PC-9 (cell line): ENCODE data around the gene PNMA1. TPM values are rescaled to one million over a fixed set of nuclear protein-coding genes. Genes with fewer than 3 reads are reported as not detected.
A peak's percentile ranks its signal among the peaks of the same experiment; 100 is the strongest.

Source experiments
- BruUV-seq: library from RNA; stranded (reverse); fragments of 400-500 nt; replicated peaks from 2 replicates; lab custom pipeline; 2021; lab: Mats Ljungman, UMichigan
- CTCF ChIA-PET: fragments of 300-600 bp; sonication (Branson Sonifier 250); formaldehyde crosslinking; loops from one replicate; lab custom pipeline; 2022; ENCODE audit warnings: antibody characterized with exemption; lab: Charles Lee
- POLR2A ChIA-PET: fragments of 300-600 bp; sonication (Branson Sonifier 250); formaldehyde crosslinking; loops from one replicate; lab custom pipeline; 2022; ENCODE audit warnings: antibody characterized with exemption; ENCODE audit not compliant: unreplicated experiment; lab: Charles Lee
- DNase-seq, 2 experiments: peaks; one replicate each; pipeline versions ENCODE4 v3.0.0 to v3.0.0-alpha.2; 2015 to 2022; ENCODE audit warnings: mixed read lengths in 1 of 2
- H2AFZ ChIP-seq: fragments of 200-600 bp; sonication (generic); 2 replicates; pipeline ENCODE4 v1.8.1; 2017; ENCODE audit warnings: antibody characterized with exemption
- H3F3A ChIP-seq: fragments of 200-600 bp; sonication (generic); 2 replicates; pipeline ENCODE4 v1.8.1; 2017; ENCODE audit warnings: antibody characterized with exemption, mild to moderate bottlenecking, low read depth; ENCODE audit not compliant: insufficient read depth
- H3K27ac ChIP-seq: fragments of 200-600 bp; sonication (generic); 2 replicates; pipeline ENCODE4 v1.6.1; 2016; ENCODE audit warnings: mixed run types
- H3K27me3 ChIP-seq: fragments of 200-600 bp; sonication (generic); 2 replicates; pipeline ENCODE4 v1.6.1; 2016; ENCODE audit warnings: low read depth, mixed run types; ENCODE audit not compliant: insufficient read depth
- H3K36me3 ChIP-seq: fragments of 200-600 bp; sonication (generic); 2 replicates; pipeline ENCODE4 v1.6.1; 2016; ENCODE audit warnings: low read depth, mixed run types
- H3K4me1 ChIP-seq: fragments of 200-600 bp; sonication (generic); replicated peaks from 2 replicates; pipeline ENCODE4 v1.6.1; 2016; ENCODE audit warnings: mixed run types; ENCODE audit not compliant: insufficient read depth
- H3K4me2 ChIP-seq: fragments of 200-600 bp; sonication (generic); 2 replicates; pipeline ENCODE4 v1.6.1; 2017; ENCODE audit warnings: mixed run types
- H3K4me3 ChIP-seq: fragments of 200-600 bp; sonication (generic); 2 replicates; pipeline ENCODE4 v1.6.1; 2016; ENCODE audit warnings: mixed run types
- H3K79me2 ChIP-seq: fragments of 200-600 bp; sonication (generic); 2 replicates; pipeline ENCODE4 v1.6.1; 2017; ENCODE audit warnings: low read depth, mixed run types
- H3K9me2 ChIP-seq: fragments of 200-600 bp; sonication (generic); 2 replicates; pipeline ENCODE4 v1.8.1; 2017; ENCODE audit warnings: mild to moderate bottlenecking; ENCODE audit not compliant: insufficient read depth
- H3K9me3 ChIP-seq: fragments of 200-600 bp; sonication (generic); 2 replicates; pipeline ENCODE4 v1.8.1; 2016; ENCODE audit warnings: low read depth; ENCODE audit not compliant: insufficient read depth
- H4K20me1 ChIP-seq: fragments of 200-600 bp; sonication (generic); 2 replicates; pipeline ENCODE4 v1.8.1; 2017; ENCODE audit not compliant: insufficient read depth
- CTCF ChIP-seq: fragments of 200-600 bp; sonication (generic); conservative IDR thresholded peaks from 2 replicates; pipeline ENCODE4 v1.6.1; 2017; ENCODE audit warnings: mixed run types, antibody characterized with exemption, mild to moderate bottlenecking, moderate library complexity
- EZH2 ChIP-seq: fragments of 200-600 bp; sonication (generic); IDR thresholded peaks from 2 replicates; pipeline ENCODE4 v1.8.0; 2017; ENCODE audit warnings: antibody characterized with exemption, low read depth
- intact Hi-C: fragments of 100-400 bp; cut with micrococcal nuclease; formaldehyde crosslinking; loops from one replicate; pipeline ENCODE4 v1.10.0; 2022; ENCODE audit not compliant: unreplicated experiment
- total RNA-seq: library from RNA; stranded (reverse); gene quantifications from 2 replicates; pipeline ENCODE4 v1.2.3, GENCODE V29; 2021

The PNMA1 gene
- total RNA-seq, 1 experiment from 2014 or later, result 13.6 TPM

- H3K9me2 ChIP-seq, result no peaks in the 10 kb centered on the region
- no peak overlapping the region for H2AFZ ChIP-seq
- ChIA-PET POLR2A (no interaction called here), CTCF (no interaction called here)
- no peak for TF ChIP-seq CTCF
- no peak for TF ChIP-seq EZH2
- no peaks in the 10 kb centered on the region for H3K36me3 ChIP-seq
- H3F3A ChIP-seq, result peaks cover 36% of the 10 kb centered on the region
- peaks cover 30% of the 10 kb centered on the region for H3K4me1 ChIP-seq
- no peaks in the 10 kb centered on the region for H4K20me1 ChIP-seq
- intact Hi-C loops, result no loop called here
- H3K4me2 ChIP-seq, result no peak overlapping the region
- no peak for DNase-seq
- no peaks in the 10 kb centered on the region for H3K27me3 ChIP-seq
- H3K4me3 ChIP-seq, result no peak overlapping the region
- H3K9me3 ChIP-seq, result no peaks in the 10 kb centered on the region
- H3K79me2 ChIP-seq, result no peaks in the 10 kb centered on the region
- no peak overlapping the region for H3K27ac ChIP-seq
- no TSS peak for BruUV-seq
Observed at GRCh38 chr14:73700325-73700724, 13.9 kb downstream of the PNMA1 start.

- POLR2A ChIA-PET, result no interaction called here
- Histone ChIP-seq H3K4me3 (no peak overlapping the region), H3K9me3 (no peaks in the 10 kb centered on the region), H3F3A (peaks cover 39% of the 10 kb centered on the region), H3K4me1 (peaks cover 30% of the 10 kb centered on the region), H3K27ac (peak overlapping the region; percentile 83), H3K79me2 (no peaks in the 10 kb centered on the region), H4K20me1 (no peaks in the 10 kb centered on the region), H3K9me2 (no peaks in the 10 kb centered on the region), H2AFZ (no peak overlapping the region), H3K4me2 (peak overlapping the region; percentile 57), H3K27me3 (no peaks in the 10 kb centered on the region), H3K36me3 (peaks cover 5% of the 10 kb centered on the region; the same call in 1 of the 2 replicates)
- DNase-seq, result peak in 1 of 2 experiments; percentile 95
- CTCF ChIA-PET, result interaction anchor here (0.6 kb wide), 1 partner anchor 119 kb away, joined by 4 read pairs; no protein-coding TSS in a partner anchor
- no peak for TF ChIP-seq CTCF
- no peak for TF ChIP-seq EZH2
- intact Hi-C loops, result no loop called here
- BruUV-seq, result no TSS peak
Observed at GRCh38 chr14:73696466-73697400, 17.5 kb downstream of the PNMA1 start.

GRCh38 chr14:73695997-73696396 lies 18.2 kb downstream of the PNMA1 start:
- peaks cover 39% of the 10 kb centered on the region for H3F3A ChIP-seq
- ChIA-PET CTCF (interaction anchor here (0.6 kb wide), 1 partner anchor 120 kb away, joined by 4 read pairs; no protein-coding TSS in a partner anchor), POLR2A (no interaction called here)
- no peaks in the 10 kb centered on the region for H3K27me3 ChIP-seq
- H3K36me3 ChIP-seq, result peaks cover 5% of the 10 kb centered on the region; the same call in 1 of the 2 replicates
- H3K9me3 ChIP-seq, result no peaks in the 10 kb centered on the region
- TF ChIP-seq CTCF, result no peak
- TF ChIP-seq EZH2, result no peak
- no peak for DNase-seq
- no peaks in the 10 kb centered on the region for H3K79me2 ChIP-seq
- peaks cover 30% of the 10 kb centered on the region for H3K4me1 ChIP-seq
- no peak overlapping the region for H3K4me3 ChIP-seq
- H3K9me2 ChIP-seq, result no peaks in the 10 kb centered on the region
- no peaks in the 10 kb centered on the region for H4K20me1 ChIP-seq
- H3K27ac ChIP-seq, result peak overlapping the region; percentile 83
- intact Hi-C loops, result no loop called here
- no peak overlapping the region for H2AFZ ChIP-seq
- peak overlapping the region; percentile 57 for H3K4me2 ChIP-seq
- no TSS peak for BruUV-seq
